Colonic mucosa (tissue), 4 donors: ENCODE data around the gene PLEKHJ1. TPM values are rescaled to one million over a fixed set of nuclear protein-coding genes. Genes with fewer than 3 reads are reported as not detected.

ENCODE experiments used
- DNase-seq: peaks from one replicate; pipeline ENCODE4 v3.0.0-alpha.2; 2020
- H3K27ac ChIP-seq: fragments of 200-600 bp; one replicate; pipeline ENCODE4 v1.8.0; 2021
- H3K27me3 ChIP-seq: fragments of 200-600 bp; one replicate; pipeline ENCODE4 v1.8.0; 2021
- H3K36me3 ChIP-seq: fragments of 200-600 bp; one replicate; pipeline ENCODE4 v1.8.0; 2021
- H3K4me1 ChIP-seq: fragments of 200-600 bp; one replicate; pipeline ENCODE4 v1.8.0; 2021; ENCODE audit warnings: mild to moderate bottlenecking
- H3K4me3 ChIP-seq: fragments of 200-600 bp; one replicate; pipeline ENCODE4 v1.8.0; 2021
- H3K9ac ChIP-seq, 2 donors: one replicate each; pipeline ENCODE4 v1.7.0; 2013; ENCODE audit warnings: control low read depth in 2 of 2, low read depth in 2 of 2, low read length in 2 of 2
- H3K9me3 ChIP-seq: fragments of 200-600 bp; one replicate; pipeline ENCODE4 v1.8.0; 2021
- CTCF ChIP-seq: fragments of 200-600 bp; IDR thresholded peaks from one replicate; pipeline ENCODE4 v1.8.0; 2022; ENCODE audit warnings: antibody characterized with exemption, mild to moderate bottlenecking
- intact Hi-C: fragments of 100-400 bp; cut with DNase I; formaldehyde crosslinking; loops from one replicate; pipeline ENCODE4 v1.14.1; 2022
- total RNA-seq, 2 donors: library from RNA; stranded (reverse); fragmentation: NEBNext Ultra II Directional in 1 of 2; extraction: Animal tissue kit (Norgen Biotek cat#: 25700) in 1 of 2; gene quantifications; one replicate each; pipeline ENCODE4 v1.2.1, GENCODE V29; 2021
- donor health status: healthy.
- donor health status: DM: no; HTN: no; CAD: no.
- donor health status: DM: no; HTN: no; CAD: no.

The PLEKHJ1 gene
- total RNA-seq, 2 donors from 2014 or later = 176 to 238 TPM

- Histone ChIP-seq H3K27ac (peak overlapping the region; percentile 100), H3K4me3 (peak overlapping the region; percentile 97), H3K36me3 (no peaks in the 10 kb centered on the region), H3K9ac (peak overlapping the region; percentile 76 to 91), H3K9me3 (no peaks in the 10 kb centered on the region), H3K4me1 (peaks cover 21% of the 10 kb centered on the region), H3K27me3 (no peaks in the 10 kb centered on the region)
- TF ChIP-seq CTCF = no peak
- intact Hi-C loops = loop anchor here (5.0 to 10.0 kb wide), 2 partner anchors 37 to 71 kb away; partner anchors contain the start of gene DOT1L
- peak; percentile 87 for DNase-seq
Observed at GRCh38 chr19:2235381-2236063, 607 bp downstream of the PLEKHJ1 start.

- no peak for TF ChIP-seq CTCF
- DNase-seq = peak; percentile 61
- peak overlapping the region; percentile 97 for H3K4me3 ChIP-seq
- H3K27me3 ChIP-seq = no peaks in the 10 kb centered on the region
- peak overlapping the region; percentile 76 to 91 for H3K9ac ChIP-seq
- H3K27ac ChIP-seq = peak overlapping the region; percentile 100
- H3K9me3 ChIP-seq = no peaks in the 10 kb centered on the region
- H3K36me3 ChIP-seq = peaks cover under 1% of the 10 kb centered on the region
- H3K4me1 ChIP-seq = peaks cover 18% of the 10 kb centered on the region
- intact Hi-C loops = loop anchor here (5.0 to 10.0 kb wide), 2 partner anchors 37 to 70 kb away; partner anchors contain the start of gene DOT1L
Observed at GRCh38 chr19:2234996-2235380, 1.1 kb downstream of the PLEKHJ1 start.

- H3K4me3 ChIP-seq = no peak overlapping the region
- TF ChIP-seq CTCF = no peak
- H3K27ac ChIP-seq = peak overlapping the region; percentile 12
- intact Hi-C loops = loop anchor here (10.0 kb wide), 1 partner anchor 69 kb away; the partner anchor contains the start of gene DOT1L
- H3K36me3 ChIP-seq = peaks cover 4% of the 10 kb centered on the region
- H3K4me1 ChIP-seq = peaks cover 18% of the 10 kb centered on the region
- H3K9me3 ChIP-seq = no peaks in the 10 kb centered on the region
- DNase-seq = no peak
- H3K9ac ChIP-seq = peak overlapping the region; percentile 16 to 66
- no peaks in the 10 kb centered on the region for H3K27me3 ChIP-seq
Observed at GRCh38 chr19:2233601-2234280, 2.4 kb downstream of the PLEKHJ1 start.

- Histone ChIP-seq H3K4me1 (peaks cover 11% of the 10 kb centered on the region), H3K9ac (no peak overlapping the region), H3K27me3 (no peaks in the 10 kb centered on the region), H3K4me3 (no peak overlapping the region), H3K9me3 (no peaks in the 10 kb centered on the region), H3K27ac (no peak overlapping the region), H3K36me3 (peaks cover 4% of the 10 kb centered on the region)
- intact Hi-C loops = loop anchor here (10.0 kb wide), 1 partner anchor 68 kb away; the partner anchor contains the start of gene DOT1L
- TF ChIP-seq CTCF = no peak
- DNase-seq = no peak
Observed at GRCh38 chr19:2232286-2233151, 3.6 kb downstream of the PLEKHJ1 start.

GRCh38 chr19:2231621-2232221 is 4.4 kb downstream of the PLEKHJ1 start:
- Histone ChIP-seq H3K9me3 (no peaks in the 10 kb centered on the region), H3K4me1 (peaks cover 8% of the 10 kb centered on the region), H3K4me3 (no peak overlapping the region), H3K9ac (no peak overlapping the region), H3K27ac (no peak overlapping the region), H3K36me3 (peaks cover 4% of the 10 kb centered on the region), H3K27me3 (no peaks in the 10 kb centered on the region)
- intact Hi-C loops = loop anchor here (10.0 kb wide), 1 partner anchor 67 kb away; the partner anchor contains the start of gene DOT1L
- TF ChIP-seq CTCF = no peak
- DNase-seq = no peak
